ENCODE data around the gene SMCO2. TPM values are rescaled to one million over a fixed set of nuclear protein-coding genes. Genes with fewer than 3 reads are reported as not detected.
A peak's percentile ranks its signal among the peaks of the same experiment; 100 is the strongest.

The SMCO2 gene
- total RNA-seq, 4 donors from 2014 or later, result 1.4 to 3.8 (median 1.5) TPM; not detected in 1

- Histone ChIP-seq H3K4me1 (peaks cover 0 to 5% (median 0%) of the 10 kb centered on the region in 3 donors), H3K27me3 (no peaks in the 10 kb centered on the region), H3K9me3 (no peaks in the 10 kb centered on the region), H3K27ac (no peak overlapping the region), H3K4me3 (no peak overlapping the region), H3K36me3 (peaks cover 0 to 12% (median 0%) of the 10 kb centered on the region in 3 donors)
- no peak for DNase-seq
- 78 to 79% methylated on average over 2 of the region's 2 CpGs for WGBS, 2 donors
- TF ChIP-seq POLR2A (IDR thresholded peaks at IDR 0.05) (no peak), CTCF (IDR thresholded peaks at IDR 0.05) (no peak)
- intact Hi-C loops (cut with DNase I), result loop anchor here (5.0 kb wide), 1 partner anchor 215 kb away; no protein-coding TSS in a partner anchor
These were observed 23.8 kb upstream of the SMCO2 start for GRCh38 chr12:27422697-27423096.

GRCh38 chr12:27424631-27425230, 21.8 kb upstream of the SMCO2 start:
- intact Hi-C loops (cut with DNase I), result loop anchor here (5.0 kb wide), 1 partner anchor 213 kb away; no protein-coding TSS in a partner anchor
- Histone ChIP-seq H3K9me3 (no peaks in the 10 kb centered on the region), H3K4me3 (no peak overlapping the region), H3K4me1 (peaks cover 0 to 5% (median 0%) of the 10 kb centered on the region in 3 donors), H3K27ac (no peak overlapping the region), H3K36me3 (no peaks in the 10 kb centered on the region), H3K27me3 (no peaks in the 10 kb centered on the region)
- WGBS, 2 donors, result 67 to 72% methylated on average over 4 of the region's 4 CpGs
- no peak for DNase-seq
- TF ChIP-seq CTCF (IDR thresholded peaks at IDR 0.05) (peak; percentile 22 to 67 (median 54)), POLR2A (IDR thresholded peaks at IDR 0.05) (no peak)

GRCh38 chr12:27425306-27425705, 21.2 kb upstream of the SMCO2 start:
- Histone ChIP-seq H3K27ac (no peak overlapping the region), H3K4me1 (peaks cover 0 to 5% (median 0%) of the 10 kb centered on the region in 3 donors), H3K36me3 (no peaks in the 10 kb centered on the region), H3K9me3 (no peaks in the 10 kb centered on the region), H3K27me3 (no peaks in the 10 kb centered on the region), H3K4me3 (no peak overlapping the region)
- intact Hi-C loops (cut with DNase I), result no loop called here
- TF ChIP-seq CTCF (IDR thresholded peaks at IDR 0.05), result no peak
- no peak for TF ChIP-seq POLR2A (IDR thresholded peaks at IDR 0.05)
- no peak for DNase-seq
- 90 to 94% methylated on average over 5 of the region's 5 CpGs for WGBS, 2 donors

GRCh38 chr12:27426743-27427487, 19.6 kb upstream of the SMCO2 start:
- peaks cover 0 to 5% (median 0%) of the 10 kb centered on the region in 3 donors for H3K4me1 ChIP-seq
- no peaks in the 10 kb centered on the region for H3K9me3 ChIP-seq
- intact Hi-C loops (cut with DNase I), result no loop called here
- no peaks in the 10 kb centered on the region for H3K36me3 ChIP-seq
- no peak for DNase-seq
- TF ChIP-seq CTCF (IDR thresholded peaks at IDR 0.05), result no peak
- no peaks in the 10 kb centered on the region for H3K27me3 ChIP-seq
- 88 to 89% methylated on average over 6 of the region's 6 CpGs for WGBS, 2 donors
- H3K27ac ChIP-seq, result no peak overlapping the region
- H3K4me3 ChIP-seq, result no peak overlapping the region

- no peaks in the 10 kb centered on the region for H3K36me3 ChIP-seq
- H3K4me1 ChIP-seq, result peaks cover 0 to 5% (median 0%) of the 10 kb centered on the region in 3 donors
- no peaks in the 10 kb centered on the region for H3K9me3 ChIP-seq
- no peak for DNase-seq
- no peak overlapping the region for H3K4me3 ChIP-seq
- 73 to 86% methylated on average over 3 of the region's 3 CpGs for WGBS, 2 donors
- intact Hi-C loops (cut with DNase I), result no loop called here
- no peak for TF ChIP-seq POLR2A (IDR thresholded peaks at IDR 0.05)
- TF ChIP-seq CTCF (IDR thresholded peaks at IDR 0.05), result no peak
- no peaks in the 10 kb centered on the region for H3K27me3 ChIP-seq
- H3K27ac ChIP-seq, result peak overlapping the region in 1 of 4 donors; percentile 42
These were observed 18.7 kb upstream of the SMCO2 start for GRCh38 chr12:27427824-27428223.

All from esophagus squamous epithelium (tissue), 5 donors.